ENCODE data around the gene ATG13. TPM values are rescaled to one million over a fixed set of nuclear protein-coding genes. Genes with fewer than 3 reads are reported as not detected.

ATG13 gene
- total RNA-seq, 6 donors from 2014 or later: 54.9 to 122 (median 64.9) TPM

DNA sequence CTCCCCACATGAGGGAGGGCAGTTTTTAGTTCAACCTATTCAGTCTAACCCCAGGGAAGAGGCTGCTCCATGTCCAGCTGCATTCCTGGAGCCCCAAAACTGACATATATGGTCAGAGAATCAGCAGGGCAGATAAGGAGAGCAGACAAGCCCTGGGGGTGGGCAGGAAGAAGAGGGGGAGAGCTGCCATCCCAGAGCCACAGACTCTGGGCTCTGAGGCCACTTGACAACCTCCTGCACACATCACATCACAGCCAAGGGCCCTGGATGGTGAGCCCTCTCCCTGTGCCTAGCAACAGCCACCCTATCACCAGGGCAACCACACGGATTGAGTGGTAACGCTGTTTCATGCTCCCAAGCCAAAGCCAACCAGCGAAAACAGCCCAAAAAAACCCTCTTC is 80.0 kb downstream of the ATG13 start:
- Histone ChIP-seq H3K4me1 (peaks cover 31 to 48% (median 44%) of the 10 kb centered on the region in 4 donors), H3K4me3 (no peak overlapping the region), H3K27me3 (no peaks in the 10 kb centered on the region), H3K36me3 (peaks cover 15 to 42% (median 36%) of the 10 kb centered on the region in 4 donors), H3K27ac (no peak overlapping the region), H3K9me3 (no peaks in the 10 kb centered on the region)
- ATAC-seq (ENCODE audit: low FRiP score in 2 of 2) (no peak), DNase-seq (no peak)
- 65 to 87% methylated on average over 3 of the region's 3 CpGs for WGBS, 2 donors
- TF ChIP-seq POLR2AphosphoS5 (IDR thresholded peaks at IDR 0.05) (no peak), EP300 (IDR thresholded peaks at IDR 0.05) (no peak), POLR2A (IDR thresholded peaks at IDR 0.05) (no peak), CTCF (IDR thresholded peaks at IDR 0.05) (no peak)

DNA sequence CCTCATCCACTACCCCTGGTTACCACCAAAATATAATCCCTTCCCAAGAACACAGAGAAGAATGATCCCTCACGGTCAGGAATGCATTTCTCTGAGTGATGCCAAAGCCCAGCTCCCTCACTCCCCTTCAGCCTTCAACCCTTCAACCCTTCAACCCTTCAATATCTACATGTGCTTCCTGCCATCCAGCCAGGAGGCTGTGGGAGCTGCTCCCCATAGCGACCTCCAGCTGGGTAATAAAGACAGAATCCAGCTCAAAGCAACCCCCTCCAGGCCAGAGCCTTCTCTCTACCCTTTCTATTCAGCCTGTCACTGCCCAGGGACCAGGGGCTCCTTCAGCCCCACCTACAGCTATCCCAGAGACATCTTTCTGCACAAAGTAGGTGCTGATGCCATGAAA is 80.4 kb downstream of the ATG13 start:
- 34 to 66% methylated on average over 2 of the region's 2 CpGs for WGBS, 2 donors
- peaks cover 31 to 53% (median 47%) of the 10 kb centered on the region in 4 donors for H3K4me1 ChIP-seq

GRCh38 chr11:46698597-46698996 is 81.2 kb downstream of the ATG13 start:
- TF ChIP-seq EP300 (IDR thresholded peaks at IDR 0.05) (no peak), CTCF (IDR thresholded peaks at IDR 0.05) (no peak), POLR2AphosphoS5 (IDR thresholded peaks at IDR 0.05) (no peak), POLR2A (IDR thresholded peaks at IDR 0.05) (no peak)
- H3K27me3 ChIP-seq: no peaks in the 10 kb centered on the region
- ATAC-seq (ENCODE audit: low FRiP score in 2 of 2): no peak
- peaks cover 15 to 47% (median 35%) of the 10 kb centered on the region in 4 donors for H3K36me3 ChIP-seq
- no peak overlapping the region for H3K4me3 ChIP-seq
- 90 to 92% methylated on average over 1 of the region's 1 CpG for WGBS, 2 donors
- H3K27ac ChIP-seq: peak overlapping the region in 1 of 4 donors; percentile 11
- no peaks in the 10 kb centered on the region for H3K9me3 ChIP-seq
- peaks cover 31 to 59% (median 49%) of the 10 kb centered on the region in 4 donors for H3K4me1 ChIP-seq
- no peak for DNase-seq

More for the DNA sequence above, 80.4 kb downstream of the ATG13 start:
- DNase-seq (no peak), ATAC-seq (ENCODE audit: low FRiP score in 2 of 2) (no peak)
- Histone ChIP-seq H3K27ac (no peak overlapping the region), H3K27me3 (no peaks in the 10 kb centered on the region), H3K4me3 (no peak overlapping the region), H3K36me3 (peaks cover 15 to 42% (median 34%) of the 10 kb centered on the region in 4 donors), H3K9me3 (no peaks in the 10 kb centered on the region)
- TF ChIP-seq CTCF (IDR thresholded peaks at IDR 0.05): no peak
- TF ChIP-seq POLR2A (IDR thresholded peaks at IDR 0.05): no peak
- no peak for TF ChIP-seq POLR2AphosphoS5 (IDR thresholded peaks at IDR 0.05)
- TF ChIP-seq EP300 (IDR thresholded peaks at IDR 0.05): no peak

DNA sequence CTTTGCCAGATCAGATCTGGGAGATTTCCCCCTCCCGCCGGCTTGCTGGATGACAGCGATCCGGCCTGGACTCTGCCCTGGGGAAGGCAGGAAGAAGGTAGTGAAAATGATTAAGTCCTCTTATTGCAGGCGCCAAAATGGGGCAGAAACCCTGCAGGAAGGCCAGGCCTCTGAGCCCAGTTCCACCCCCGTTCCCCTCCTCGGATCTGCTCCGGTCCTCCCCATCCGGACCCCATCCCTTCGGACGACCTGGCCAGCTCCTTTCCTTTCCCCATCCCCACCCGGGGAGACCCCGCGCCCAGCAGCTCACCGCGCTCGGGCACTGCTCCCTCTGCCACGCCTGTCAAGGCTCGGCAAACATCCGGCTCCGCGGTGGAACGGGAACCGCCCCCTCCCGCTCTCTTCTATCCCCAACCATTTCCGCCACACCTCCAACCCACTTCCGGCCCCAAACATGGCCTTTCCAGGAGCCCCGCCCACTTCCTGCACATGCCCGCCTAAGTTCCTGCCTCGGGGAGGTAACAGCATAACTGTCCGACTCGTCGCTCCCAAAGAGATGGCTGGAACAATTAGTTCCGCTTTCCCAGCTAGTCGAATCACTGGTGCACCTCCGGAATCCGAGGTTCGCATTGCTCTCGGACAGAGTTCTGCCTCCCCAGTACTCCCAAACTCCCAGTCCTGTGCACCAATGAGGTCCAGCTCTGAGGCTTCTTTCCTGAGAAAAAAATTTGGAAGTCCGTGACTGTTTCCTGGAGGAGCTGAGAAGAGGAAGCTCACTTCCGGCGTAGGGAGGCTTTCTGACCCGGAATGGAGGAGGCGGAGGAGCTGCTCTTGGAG is 83.1 kb downstream of the ATG13 start, which contains the start of the genes ARHGAP1 and ZNF408:
ARHGAP1 (minus strand) TSS at position 379 of the 837 bp plus-strand sequence. CDS start 4,512 bp downstream, outside the sequence.
ZNF408 (plus strand) TSS at position 791 of the 837 bp plus-strand sequence; CDS start at position 808, 17 bp downstream.
- Histone ChIP-seq H3K27ac (peak within 1 kb of the TSS; percentile 80 to 89 (median 87)), H3K36me3 (peaks cover 18 to 46% (median 34%) of the 10 kb centered on the region in 4 donors), H3K4me3 (peak within 1 kb of the TSS; percentile 74 to 93 (median 88)), H3K27me3 (no peaks in the 10 kb centered on the region), H3K4me1 (peaks cover 31 to 59% (median 49%) of the 10 kb centered on the region in 4 donors), H3K9me3 (no peaks in the 10 kb centered on the region)
- DNase-seq (peak; percentile 95 to 98), ATAC-seq (ENCODE audit: low FRiP score in 2 of 2) (peak; percentile 99)
- 0 to 1% methylated on average over 25 to 44 of the region's 44 CpGs for WGBS, 2 donors
- TF ChIP-seq POLR2A (IDR thresholded peaks at IDR 0.05): peak in 3 of 4 donors; percentile 46 to 89 (median 82)
- TF ChIP-seq POLR2AphosphoS5 (IDR thresholded peaks at IDR 0.05): peak; percentile 74 to 87
- peak in 1 of 6 experiments; percentile 18 for TF ChIP-seq CTCF (IDR thresholded peaks at IDR 0.05)
- TF ChIP-seq EP300 (IDR thresholded peaks at IDR 0.05): peak in 1 of 4 donors; percentile 28
